HCT116 (cell line): ENCODE results near the gene H19.

Experiments
- CEBPB ChIP-seq: IDR thresholded peaks from 2 replicates; pipeline ENCODE4 v1.6.1; 2012; ENCODE audit warnings: low read depth
- CTCF ChIP-seq, 3 experiments: fragments of 200-600 bp in 1 of 3; sonication (generic) in 1 of 3; IDR thresholded peaks in 2 of 3; conservative IDR thresholded peaks in 1 of 3; 2 replicates each; pipeline ENCODE4 v1.5.1; 2012 to 2017; ENCODE audit warnings: low read depth in 2 of 3, low read length in 2 of 3, antibody characterized with exemption in 1 of 3, borderline replicate concordance in 1 of 3, control low read depth in 1 of 3, mild to moderate bottlenecking in 1 of 3, mixed read lengths in 1 of 3, mixed run types in 1 of 3, moderate library complexity in 1 of 3; ENCODE audit not compliant: insufficient read depth in 1 of 3
- EZH2 ChIP-seq: fragments of 200-600 bp; sonication (generic); IDR thresholded peaks from 2 replicates; pipeline ENCODE4 v1.6.1; 2017; ENCODE audit warnings: antibody characterized with exemption, mixed run types
- MAX ChIP-seq: IDR thresholded peaks from 2 replicates; pipeline ENCODE4 v1.6.1; 2012
- YY1 ChIP-seq: IDR thresholded peaks from 2 replicates; pipeline ENCODE4 v1.6.1; 2011; ENCODE audit warnings: low read length, low read depth, moderate library complexity, mild to moderate bottlenecking; ENCODE audit not compliant: insufficient replicate concordance; ENCODE audit errors: extremely low read depth
- ZNF274 ChIP-seq: fragments of 200-500 bp; sonication (Bioruptor generic); IDR thresholded peaks from 2 replicates; pipeline ENCODE4 v1.6.1; 2014; ENCODE audit warnings: mild to moderate bottlenecking, low read depth, low read length, inconsistent platforms
- TF ChIP-seq, protein P1 (sequence below): IDR thresholded peaks from 2 replicates; pipeline ENCODE4 v1.6.1; 2011; ENCODE audit warnings: mild to moderate bottlenecking, low read length, moderate library complexity; ENCODE audit not compliant: insufficient replicate concordance; ENCODE audit errors: extremely low read depth

- no peak for TF ChIP-seq CTCF (IDR thresholded peaks at IDR 0.05 in 2 of 3, conservative IDR thresholded peaks at IDR 0.05 in 1 of 3; ENCODE audit: borderline replicate concordance in 1 of 3, insufficient read depth in 1 of 3, low read depth in 2 of 3, low read length in 2 of 3)
- TF ChIP-seq EZH2, result no peak
- no peak for TF ChIP-seq CEBPB
- no peak for TF ChIP-seq MAX
- TF ChIP-seq YY1, result no peak
- TF ChIP-seq ZNF274, result no peak
- TF ChIP-seq, protein P1, sequence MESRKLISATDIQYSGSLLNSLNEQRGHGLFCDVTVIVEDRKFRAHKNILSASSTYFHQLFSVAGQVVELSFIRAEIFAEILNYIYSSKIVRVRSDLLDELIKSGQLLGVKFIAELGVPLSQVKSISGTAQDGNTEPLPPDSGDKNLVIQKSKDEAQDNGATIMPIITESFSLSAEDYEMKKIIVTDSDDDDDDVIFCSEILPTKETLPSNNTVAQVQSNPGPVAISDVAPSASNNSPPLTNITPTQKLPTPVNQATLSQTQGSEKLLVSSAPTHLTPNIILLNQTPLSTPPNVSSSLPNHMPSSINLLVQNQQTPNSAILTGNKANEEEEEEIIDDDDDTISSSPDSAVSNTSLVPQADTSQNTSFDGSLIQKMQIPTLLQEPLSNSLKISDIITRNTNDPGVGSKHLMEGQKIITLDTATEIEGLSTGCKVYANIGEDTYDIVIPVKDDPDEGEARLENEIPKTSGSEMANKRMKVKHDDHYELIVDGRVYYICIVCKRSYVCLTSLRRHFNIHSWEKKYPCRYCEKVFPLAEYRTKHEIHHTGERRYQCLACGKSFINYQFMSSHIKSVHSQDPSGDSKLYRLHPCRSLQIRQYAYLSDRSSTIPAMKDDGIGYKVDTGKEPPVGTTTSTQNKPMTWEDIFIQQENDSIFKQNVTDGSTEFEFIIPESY, result no peak
These were observed 48.3 kb downstream of the H19 start for GRCh38 chr11:1949302-1949701.
